ENCODE results near the gene TMEM9B. TPM values are rescaled to one million over a fixed set of nuclear protein-coding genes. Genes with fewer than 3 reads are reported as not detected.
"Not testable (repeated sequence)": the region's sequence is repeated elsewhere in the genome, so short reads cannot be mapped to it uniquely, and the experiment has no call there.

The TMEM9B gene
- total RNA-seq, 1 donor from 2014 or later = 25.6 TPM

DNA sequence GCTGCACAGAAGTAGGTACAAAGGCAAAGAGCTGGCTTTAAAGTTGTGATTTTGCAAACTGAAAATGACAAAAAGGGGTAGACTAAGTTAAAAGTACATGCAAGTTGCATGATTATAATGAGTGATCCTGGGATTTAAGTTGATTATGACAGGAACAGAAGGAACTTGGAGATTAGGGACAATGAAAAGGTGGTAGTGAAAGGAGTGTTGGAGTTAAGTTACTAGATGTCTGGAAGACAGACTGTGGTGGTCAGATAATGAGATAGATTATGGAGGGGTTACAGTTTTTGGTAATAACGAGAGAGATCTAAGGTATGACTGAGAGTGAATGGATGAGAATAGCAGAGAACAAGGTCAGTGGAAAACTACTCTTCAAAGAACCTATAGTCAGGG, 7.7 kb upstream of the TMEM9B start:
- no peak for DNase-seq

DNA sequence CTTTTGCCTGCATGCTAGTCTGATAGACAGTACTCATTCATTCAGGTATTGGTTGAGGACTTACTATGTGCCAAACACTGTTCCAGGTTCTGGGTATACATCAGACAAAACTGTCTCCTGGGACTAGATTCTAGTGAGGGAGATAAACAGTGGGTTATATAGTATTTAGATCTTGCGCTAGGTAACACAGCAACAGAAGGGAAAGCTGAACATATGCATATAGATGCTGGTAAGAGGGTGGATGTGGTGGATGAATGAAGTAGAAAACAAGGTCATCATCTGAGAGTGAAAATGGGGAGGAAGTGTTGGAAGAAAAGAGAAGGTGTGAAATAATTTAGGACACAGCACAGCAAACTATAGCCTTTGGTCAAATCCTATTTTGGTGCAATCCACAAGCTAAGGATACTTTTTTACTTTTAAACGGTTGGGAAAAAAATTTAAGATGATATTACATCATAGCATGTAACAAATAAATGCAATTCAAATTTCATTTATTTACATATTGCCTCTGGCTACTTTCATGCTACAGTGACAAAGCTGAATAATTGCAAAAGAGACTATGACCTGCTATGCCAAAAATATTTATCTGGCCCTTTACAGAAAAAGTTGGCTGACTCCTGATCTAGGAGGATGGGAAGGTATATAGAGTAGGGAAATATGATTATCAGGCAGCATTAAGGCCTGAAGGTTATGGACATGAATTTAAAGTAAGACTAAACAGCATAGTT, 7.1 kb upstream of the TMEM9B start:
- no peak for DNase-seq

GRCh38 chr11:8967184-8967583, 2.9 kb upstream of the TMEM9B start:
- no peak for DNase-seq

DNA sequence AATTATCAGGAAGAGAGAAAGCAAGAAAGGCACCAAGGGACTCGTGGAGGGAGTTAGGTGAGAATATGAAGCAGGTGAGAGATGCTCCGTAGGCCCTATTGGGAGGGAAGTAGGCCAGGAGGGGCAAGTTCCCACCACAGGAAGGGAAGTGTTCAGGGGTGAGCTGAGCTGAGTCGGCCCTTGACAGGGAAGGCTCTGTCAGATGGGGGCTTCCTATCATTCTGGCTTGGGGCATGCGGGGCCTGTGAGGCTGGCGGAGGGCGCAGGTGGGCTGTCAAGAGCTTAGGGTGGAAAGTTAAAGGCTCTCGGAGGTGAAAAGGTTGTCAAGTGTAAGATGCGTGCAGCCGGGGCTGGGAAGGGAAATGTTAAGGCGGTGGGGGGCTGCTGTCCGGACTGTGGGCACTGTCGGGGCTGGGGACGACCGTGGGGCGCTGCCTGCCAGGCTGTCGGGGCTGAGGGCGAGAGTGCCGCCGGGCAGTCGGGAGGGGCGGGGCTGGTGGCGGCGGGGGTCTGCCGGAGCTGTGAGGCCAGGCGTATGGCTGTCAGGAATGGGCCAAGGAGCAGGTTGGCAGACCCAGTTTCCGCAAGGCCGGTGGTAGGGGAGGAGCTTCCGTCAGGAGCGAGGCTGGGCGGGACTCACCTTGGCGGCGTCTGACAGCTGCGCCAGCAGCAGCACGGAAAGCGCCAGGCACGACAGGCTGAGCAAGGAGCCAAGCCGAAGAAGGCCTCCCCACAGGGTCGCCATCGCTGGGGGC, 496 bp downstream of the TMEM9B start:
- DNase-seq = peak; percentile 69

GRCh38 chr11:8962841-8963240, 1.4 kb downstream of the TMEM9B start:
- DNase-seq = no peak

DNA sequence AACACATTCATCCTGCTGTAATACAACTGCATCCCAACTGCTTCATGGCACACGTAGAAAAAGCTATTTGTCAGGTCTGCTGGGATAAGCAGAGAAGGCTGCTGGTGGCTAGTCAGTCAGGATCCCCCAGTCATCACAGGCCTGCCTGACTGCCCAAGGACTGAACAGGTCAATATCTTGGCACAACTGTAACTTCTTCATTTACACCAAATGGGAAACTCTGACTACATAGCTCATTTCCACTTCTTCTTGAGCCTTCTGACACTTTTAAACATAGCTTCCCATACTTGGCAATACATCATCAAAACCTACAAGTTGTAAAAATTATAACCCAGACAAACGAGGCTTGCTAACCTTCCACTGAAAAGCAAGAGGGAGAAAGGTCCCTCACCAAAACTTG, 2.8 kb downstream of the TMEM9B start:
- no peak for DNase-seq

DNA sequence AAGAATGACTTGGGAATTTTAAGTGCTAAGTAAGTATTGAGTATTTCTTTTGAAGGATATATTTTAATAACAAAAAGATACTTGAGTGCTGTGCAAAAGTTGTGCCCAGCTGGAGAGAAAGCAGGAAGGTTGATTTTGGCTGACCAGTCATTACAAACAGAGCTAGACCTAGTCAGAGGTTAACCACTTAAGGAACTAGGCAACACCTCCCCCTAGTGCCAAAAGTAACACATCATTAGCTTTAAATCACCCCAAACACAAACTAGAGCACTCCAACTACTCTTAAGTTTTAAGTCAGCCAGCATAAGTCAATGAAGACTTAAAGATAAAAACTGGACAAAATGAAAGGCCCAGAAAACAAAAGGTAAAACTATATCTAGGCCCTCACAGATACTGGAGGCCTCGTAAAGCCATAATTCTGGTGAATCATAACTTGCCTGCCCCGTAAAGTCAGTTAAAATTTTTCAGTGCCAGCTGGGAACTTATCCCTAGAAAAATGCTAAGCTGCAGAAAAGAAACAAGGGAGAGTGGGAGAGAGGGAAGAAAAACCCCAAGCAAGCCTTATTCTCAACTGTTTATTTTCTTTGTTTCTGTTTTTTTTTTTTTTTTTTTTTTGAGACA, 4.6 kb downstream of the TMEM9B start:
- peak; percentile 76 for DNase-seq

- DNase-seq = no peak
These were observed 7.4 kb downstream of the TMEM9B start for GRCh38 chr11:8956860-8957259.

DNA sequence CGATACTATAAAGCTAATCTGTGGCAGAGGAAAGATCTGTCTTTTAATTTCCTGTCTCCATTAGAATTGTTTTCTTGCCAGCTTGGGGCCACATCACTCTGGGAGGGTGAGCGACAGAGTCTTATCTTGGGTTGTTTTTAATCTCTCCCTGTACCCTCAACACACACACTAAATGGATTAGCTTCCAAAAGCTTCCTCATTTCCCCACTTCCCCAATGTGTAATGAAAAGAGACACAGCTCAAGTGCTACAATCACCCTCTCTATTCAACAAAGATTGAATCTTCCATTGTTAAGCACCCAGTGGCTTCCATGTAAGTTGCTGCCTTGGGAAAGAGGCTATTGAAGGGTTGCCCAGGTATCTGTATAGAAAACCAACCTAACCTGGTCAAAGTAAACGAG, 15.4 kb downstream of the TMEM9B start:
- no peak for DNase-seq

GRCh38 chr11:8947230-8947943, 16.9 kb downstream of the TMEM9B start:
- DNase-seq = no peak

DNA sequence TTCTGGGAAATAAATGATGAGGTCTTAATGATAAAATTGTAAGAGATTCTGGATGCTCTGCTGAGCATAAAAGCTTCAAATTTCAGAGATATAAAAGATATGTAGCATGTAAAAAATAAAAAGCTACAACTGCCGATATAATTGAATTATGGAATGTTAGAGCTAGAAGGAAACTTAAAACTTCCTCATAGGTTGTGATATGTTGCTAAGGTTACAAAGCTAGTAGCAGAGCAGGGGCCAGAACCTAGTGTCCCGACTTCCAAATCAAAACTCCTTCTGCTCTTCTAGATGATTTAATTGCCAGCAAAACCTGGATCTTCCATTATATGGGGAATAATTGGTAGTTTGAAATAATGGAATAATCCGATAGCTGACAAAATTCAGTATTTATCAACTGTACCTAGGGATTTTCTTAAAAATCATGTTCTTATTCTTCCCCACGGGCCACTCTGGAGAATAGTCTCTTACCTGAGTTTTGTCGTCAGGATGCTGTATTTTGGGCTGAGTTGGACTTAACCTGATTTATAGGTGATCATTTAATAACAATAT, 21.6 kb downstream of the TMEM9B start, which contains the start of gene ASCL3:
Gene ASCL3, minus strand, starts transcription at position 499 of the 549 bp plus-strand sequence. CDS start 4,855 bp downstream, outside the sequence.
- no peak for DNase-seq

DNA sequence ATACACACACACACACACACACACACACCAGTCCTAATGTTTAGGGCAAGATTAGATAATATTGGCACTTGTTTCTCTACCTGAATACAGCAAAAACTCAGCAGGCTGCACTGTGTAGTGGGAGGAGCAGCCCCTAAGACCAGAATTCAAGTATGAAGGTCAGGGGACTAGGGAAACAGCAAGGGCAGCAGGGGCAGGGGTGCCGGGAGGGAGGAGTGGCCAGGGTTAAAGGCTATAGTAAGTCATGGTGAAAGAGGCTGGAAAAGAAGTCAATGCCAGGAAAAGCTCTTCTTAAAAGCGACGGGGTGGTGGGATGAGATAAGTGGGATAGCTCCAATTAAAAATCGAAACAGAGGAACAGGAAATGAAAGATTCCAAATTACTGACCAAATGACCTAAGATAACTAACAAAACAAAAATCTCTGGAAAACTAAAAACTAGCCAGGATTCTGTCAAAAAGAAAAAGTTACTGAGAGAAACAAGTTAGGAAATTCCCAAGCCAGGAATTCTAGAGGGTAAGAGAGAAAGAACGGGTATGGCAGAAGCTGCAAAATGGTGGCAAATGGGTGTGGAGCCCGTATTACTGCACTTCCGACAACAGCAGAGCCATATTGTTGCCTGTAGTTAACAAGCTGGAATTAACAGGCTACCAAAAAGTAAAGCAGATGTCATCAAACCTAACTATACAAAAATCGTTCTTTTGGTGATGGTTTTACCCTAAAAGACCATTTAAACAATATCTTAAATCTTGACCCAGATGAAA, 22.7 kb downstream of the TMEM9B start:
- DNase-seq = no peak

DNA sequence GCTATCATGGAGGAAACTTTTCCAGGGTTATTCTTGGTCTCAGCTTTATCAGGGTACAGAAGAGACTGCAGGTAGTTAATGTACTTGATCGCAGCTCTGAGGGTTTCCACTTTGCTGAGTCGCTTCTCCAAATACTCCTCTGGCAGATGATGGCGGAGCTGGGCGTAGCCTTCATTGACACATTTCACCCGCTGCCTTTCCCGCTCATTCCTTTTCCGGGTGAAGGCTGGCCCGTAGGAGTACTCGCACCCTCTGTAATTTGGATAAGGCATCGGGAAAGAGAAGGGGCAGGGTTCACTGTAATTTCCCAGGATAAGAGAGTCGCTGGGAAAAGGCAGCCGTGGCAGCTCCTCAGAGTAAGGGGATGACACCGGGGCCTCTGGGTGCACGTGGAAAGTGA, 26.6 kb downstream of the TMEM9B start:
- DNase-seq = no peak

- DNase-seq = no peak
These were observed 27.1 kb downstream of the TMEM9B start for GRCh38 chr11:8937159-8937558.

DNA sequence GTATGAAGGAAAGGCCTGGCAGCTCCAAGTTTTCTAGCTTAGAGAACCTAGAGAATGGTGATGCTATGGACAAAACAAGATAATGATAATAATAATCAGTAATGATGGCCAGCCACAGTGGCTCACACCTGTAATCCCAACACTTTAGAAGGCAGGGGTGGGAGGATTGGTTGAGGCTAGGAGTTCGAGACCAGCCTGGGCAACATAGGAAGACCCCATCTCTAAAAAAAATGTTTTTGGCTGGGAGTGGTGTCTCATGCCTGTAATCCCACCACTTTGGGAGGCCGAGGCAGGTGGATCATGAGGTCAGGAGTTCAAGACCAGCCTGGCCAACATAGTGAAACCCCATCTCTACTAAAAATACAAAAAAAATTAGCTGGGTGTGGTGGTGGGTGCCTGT, 28.5 kb downstream of the TMEM9B start:
- not testable (repeated sequence) for DNase-seq

DNA sequence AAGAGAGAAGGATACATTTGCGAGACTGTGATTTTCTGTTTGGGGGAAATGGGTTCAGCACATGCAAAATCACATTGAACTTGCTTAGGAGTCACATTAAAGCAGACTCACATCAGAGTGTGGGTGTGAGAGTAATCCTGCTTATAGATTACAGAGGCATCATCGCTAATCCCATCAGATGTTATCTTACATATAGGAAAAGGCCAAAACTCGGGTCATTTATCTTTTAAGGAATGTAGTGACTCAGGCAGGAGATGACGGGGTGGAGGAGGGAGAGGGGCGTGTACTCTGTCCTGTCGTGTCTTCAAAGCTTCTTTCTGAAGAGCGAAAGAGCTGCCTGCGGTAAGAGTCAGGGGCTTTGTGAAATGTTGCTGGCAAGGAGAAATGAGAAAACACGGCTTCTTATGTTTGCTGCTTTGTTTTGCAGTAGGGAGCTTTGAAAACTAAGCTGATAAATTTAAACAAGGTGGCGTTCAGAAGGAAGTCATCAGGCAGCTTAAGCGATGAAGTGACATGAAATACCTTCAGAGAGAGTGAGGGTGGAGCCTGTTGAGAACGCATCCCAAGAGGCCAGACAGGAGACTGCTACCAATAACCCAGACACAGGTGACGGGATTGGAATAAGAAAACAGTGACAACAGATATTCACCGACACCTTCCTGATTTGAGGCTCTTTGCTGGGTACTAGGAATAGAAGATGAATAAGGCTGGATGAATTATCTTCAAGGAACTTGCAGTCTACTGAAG, 29.3 kb downstream of the TMEM9B start:
- no peak for DNase-seq

GRCh38 chr11:8933931-8934330, 30.3 kb downstream of the TMEM9B start:
- no peak for DNase-seq

- DNase-seq = no peak
These were observed 31.6 kb downstream of the TMEM9B start, which contains the start of gene C11orf16 for GRCh38 chr11:8932564-8933180. Gene C11orf16, minus strand, starts transcription at chr11:8932947. Its CDS starts 639 bp downstream, at chr11:8932308.

- DNase-seq = no peak
These were observed 33.6 kb downstream of the TMEM9B start for GRCh38 chr11:8930456-8931175.
